G401 (cell line): ENCODE data around the gene STX18. TPM values are rescaled to one million over a fixed set of nuclear protein-coding genes. Genes with fewer than 3 reads are reported as not detected.
"Not testable (repeated sequence)": the region's sequence is repeated elsewhere in the genome, so short reads cannot be mapped to it uniquely, and the experiment has no call there.

ENCODE experiments used
- DNase-seq: peaks from one replicate; pipeline ENCODE4 v3.0.0-alpha.2; 2015; ENCODE audit warnings: low spot score
- in situ Hi-C: cut with HindIII; loops from 2 replicates; pipeline ENCODE4 v1.10.0; 2016; ENCODE audit warnings: low sequenced_read_pairs, mixed read lengths
- total RNA-seq: library from RNA; depleted of rRNA; stranded (reverse); fragments of >200 nt; shearing (Covaris generic); gene quantifications from 2 replicates; pipeline ENCODE4 v1.2.3, GENCODE V29; 2014

The STX18 gene
- total RNA-seq, 1 experiment from 2014 or later, result 199 TPM

DNA sequence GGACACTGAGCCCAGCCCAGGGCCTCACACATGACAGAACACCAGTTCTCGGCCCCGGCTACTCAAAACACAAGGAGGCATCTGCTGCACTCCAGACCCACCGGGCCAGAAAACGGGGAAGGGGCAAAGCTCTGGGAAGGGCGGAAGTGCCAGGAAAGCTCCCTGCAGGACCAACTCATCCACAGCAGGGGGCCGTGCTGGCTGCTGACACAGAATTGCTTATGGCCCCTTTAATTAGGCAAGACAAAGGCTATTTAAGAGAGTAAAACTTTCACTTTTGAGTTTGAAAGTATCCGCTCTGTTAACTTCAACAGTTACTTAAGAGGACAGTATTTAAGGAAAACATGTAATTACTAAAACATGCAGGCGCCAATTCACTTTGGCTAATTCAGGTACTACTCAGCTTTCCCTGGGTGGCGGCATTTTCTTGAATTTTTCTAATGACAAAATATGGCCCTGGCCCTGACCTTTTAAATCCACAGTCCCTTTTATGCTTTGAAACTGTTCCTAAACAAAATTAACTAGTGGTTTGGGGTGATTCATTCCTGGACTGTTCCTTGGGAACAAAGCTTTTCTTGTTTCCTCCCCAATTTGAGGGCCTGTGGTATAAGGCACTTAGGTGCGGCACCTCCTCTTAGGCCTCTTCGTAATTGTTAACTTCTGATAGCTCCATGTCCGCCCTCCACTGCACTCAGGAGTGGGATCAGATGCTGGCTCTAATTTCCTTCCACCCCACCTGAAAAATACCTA is 114.6 kb downstream of the STX18 start:
- no peak for DNase-seq
- in situ Hi-C loops, result no loop called here

DNA sequence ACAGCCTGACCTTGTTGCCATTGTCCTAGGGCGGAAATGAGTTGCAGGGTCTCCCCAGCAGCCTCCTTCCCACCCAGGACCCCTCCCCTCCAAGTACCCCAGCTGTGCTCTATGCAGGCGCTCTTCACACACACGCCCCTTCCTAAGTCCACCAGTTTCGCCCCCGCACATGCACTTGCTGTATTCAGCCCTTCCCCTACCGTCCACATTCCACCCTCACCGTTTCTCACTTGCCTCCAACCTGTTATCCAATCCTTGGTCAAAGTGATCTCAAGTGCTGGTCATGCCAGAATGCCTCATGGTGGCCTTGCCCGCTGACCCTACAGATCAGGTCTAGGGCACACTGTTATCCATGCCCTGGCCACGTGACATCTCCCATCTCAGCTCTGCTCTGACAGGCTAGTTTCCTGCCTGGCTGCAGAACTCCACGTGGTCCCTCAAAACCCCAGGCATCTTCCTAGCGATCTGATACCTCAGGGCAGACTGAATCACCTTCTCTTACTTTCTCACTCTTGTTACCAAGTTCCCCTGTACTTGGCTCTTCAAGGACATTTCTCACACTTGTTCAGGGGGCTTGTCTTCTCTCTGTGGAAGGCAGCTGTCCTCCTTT is 115.2 kb downstream of the STX18 start:
- in situ Hi-C loops, result no loop called here
- no peak for DNase-seq

GRCh38 chr4:4425696-4426095 is 116.2 kb downstream of the STX18 start:
- in situ Hi-C loops, result no loop called here
- no peak for DNase-seq

- DNase-seq, result no peak
- in situ Hi-C loops, result no loop called here
Observed at GRCh38 chr4:4425119-4425690, 116.6 kb downstream of the STX18 start.

GRCh38 chr4:4424499-4425115 is 117.2 kb downstream of the STX18 start:
- no peak for DNase-seq

DNA sequence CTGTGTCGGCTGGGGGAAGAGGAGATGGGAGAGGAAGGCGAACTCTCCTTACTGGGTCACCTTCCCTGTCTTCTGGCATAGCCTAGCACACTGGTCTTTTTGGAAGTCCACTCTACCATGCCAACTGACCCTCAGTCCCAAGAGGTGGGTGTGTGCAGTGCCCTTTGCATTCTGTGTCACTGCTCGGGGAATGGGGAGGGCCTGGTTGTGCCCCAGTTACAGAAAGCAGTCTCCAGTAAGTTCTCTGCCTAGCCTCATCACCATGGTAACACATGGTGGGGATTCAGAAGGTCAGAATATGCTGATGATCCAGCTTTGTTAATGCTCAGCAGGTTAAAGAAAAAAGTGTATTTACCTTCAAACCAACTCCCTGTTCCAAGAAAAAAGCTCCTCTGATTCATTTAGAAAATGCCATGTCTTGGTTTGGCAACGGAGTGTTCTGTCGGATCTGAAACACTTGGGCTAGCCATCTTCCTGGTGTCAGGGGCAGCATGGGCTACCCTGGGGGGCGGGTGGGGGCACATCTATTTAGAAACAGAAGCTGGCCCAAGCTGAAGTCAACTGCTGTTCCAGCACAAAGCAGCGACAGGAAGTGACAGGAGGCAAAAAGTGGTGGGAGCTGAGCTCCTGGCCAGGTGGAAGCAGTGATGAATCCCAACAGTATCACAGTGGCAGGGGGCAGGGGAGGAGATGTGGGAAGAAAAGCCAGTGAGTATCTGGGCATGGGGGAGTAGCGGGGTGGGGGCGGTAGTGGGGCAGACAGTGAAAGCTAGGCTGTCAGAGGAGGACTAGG is 117.9 kb downstream of the STX18 start:
- no peak for DNase-seq
- in situ Hi-C loops, result no loop called here

More at GRCh38 chr4:4424499-4425115, 117.2 kb downstream of the STX18 start:
- in situ Hi-C loops, result no loop called here

GRCh38 chr4:4422856-4423499 is 118.9 kb downstream of the STX18 start:
- DNase-seq, result no peak
- in situ Hi-C loops, result no loop called here

- DNase-seq, in situ Hi-C loops: not testable (repeated sequence)
Observed at GRCh38 chr4:4422117-4422516, 119.7 kb downstream of the STX18 start.

DNA sequence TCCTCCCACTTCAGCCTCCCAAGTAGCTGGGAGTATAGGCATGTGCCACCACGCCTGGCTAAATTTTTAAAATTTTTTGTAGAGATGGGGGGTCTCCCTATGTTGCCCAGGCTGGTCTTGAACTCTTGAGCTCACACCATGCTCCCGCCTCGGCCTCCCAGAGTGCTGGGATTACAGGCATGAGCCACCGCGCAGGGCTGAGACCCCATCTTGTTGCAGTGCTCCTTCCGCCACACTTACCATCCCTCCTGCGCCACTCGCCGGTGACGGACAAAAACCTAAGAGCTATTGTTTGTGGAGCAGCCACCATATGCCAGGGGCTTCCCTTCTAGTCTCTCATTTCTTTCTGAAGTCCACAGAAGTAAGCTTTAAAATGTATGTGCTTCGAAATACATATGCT is 120.5 kb downstream of the STX18 start:
- no peak for DNase-seq
- in situ Hi-C loops, result no loop called here

DNA sequence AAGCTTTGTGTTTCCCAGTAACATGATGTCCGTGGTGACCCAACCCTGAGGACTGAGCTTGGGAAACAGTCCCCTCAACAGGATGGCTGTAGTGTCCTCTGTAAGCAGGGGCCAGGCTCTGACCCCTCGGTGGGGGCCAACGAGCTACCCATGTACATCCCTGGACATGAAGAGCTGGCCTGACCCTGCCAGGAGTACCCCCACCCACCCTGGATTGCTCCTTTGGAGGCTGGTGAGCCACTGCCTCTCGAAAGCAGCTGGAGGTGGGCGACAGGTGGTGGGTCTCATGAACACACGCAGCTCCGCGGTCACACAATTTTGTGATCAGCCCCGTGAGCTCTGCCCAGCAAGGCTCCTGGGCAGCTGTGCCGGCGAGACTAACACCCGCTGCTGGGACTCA is 121.4 kb downstream of the STX18 start:
- in situ Hi-C loops, result no loop called here

GRCh38 chr4:4419896-4420295 is 122.0 kb downstream of the STX18 start:
- DNase-seq, result no peak
- in situ Hi-C loops, result no loop called here

More for the DNA sequence above, 121.4 kb downstream of the STX18 start:
- no peak for DNase-seq

- DNase-seq, result no peak
- in situ Hi-C loops, result no loop called here
Observed at GRCh38 chr4:4418676-4419390, 123.0 kb downstream of the STX18 start.

- no peak for DNase-seq
Observed at GRCh38 chr4:4417886-4418285, 124.0 kb downstream of the STX18 start.

DNA sequence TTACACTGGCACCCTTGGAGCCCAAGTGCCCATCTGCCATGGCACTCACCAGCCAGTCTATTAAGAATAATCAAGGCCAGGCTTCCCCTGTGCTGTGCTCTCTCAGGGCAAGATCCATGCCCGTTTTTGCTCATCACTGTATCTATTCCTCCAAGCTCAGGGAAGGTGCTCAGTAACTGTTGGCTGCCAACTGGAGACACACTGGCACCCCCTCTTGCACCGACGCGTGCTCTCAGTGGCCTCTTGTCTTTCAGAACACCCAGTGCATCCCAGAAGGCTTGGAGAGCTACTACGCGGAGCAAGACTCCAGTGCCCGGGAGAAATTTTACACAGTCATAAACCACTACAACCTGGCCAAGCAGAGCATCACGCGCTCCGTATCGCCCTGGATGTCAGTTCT is 124.9 kb downstream of the STX18 start:
- peak; percentile 40 for DNase-seq

More at GRCh38 chr4:4417886-4418285, 124.0 kb downstream of the STX18 start:
- in situ Hi-C loops, result no loop called here

GRCh38 chr4:4415806-4416805 is 125.7 kb downstream of the STX18 start:
- DNase-seq, result no peak
- in situ Hi-C loops, result no loop called here

More for the DNA sequence above, 124.9 kb downstream of the STX18 start:
- in situ Hi-C loops, result no loop called here

GRCh38 chr4:4415107-4415805 is 126.6 kb downstream of the STX18 start:
- in situ Hi-C loops, result no loop called here
- DNase-seq, result no peak
